Lung (tissue), 12 donors: ENCODE results near the gene ATXN10. TPM values are rescaled to one million over a fixed set of nuclear protein-coding genes. Genes with fewer than 3 reads are reported as not detected.

Source experiments
- ATAC-seq: fragments of 200-7000 bp; cut with Tn5 transposase; one replicate; pipeline ENCODE4 v1.9.1; 2020; ENCODE audit warnings: moderate number of reproducible peaks; ENCODE audit not compliant: insufficient read depth, low FRiP score
- DNase-seq, 3 donors: peaks; one replicate each; pipeline ENCODE4 v3.0.0-alpha.2; 2013 to 2017
- H3K27ac ChIP-seq, 2 donors: one replicate each; pipeline ENCODE4 v1.5.1; 2013; ENCODE audit warnings: mild to moderate bottlenecking in 2 of 2, moderate library complexity in 2 of 2, control low read depth in 1 of 2, inconsistent platforms in 1 of 2, low read depth in 1 of 2, low read length in 1 of 2
- H3K27me3 ChIP-seq, 3 donors: one replicate each; pipeline ENCODE4 v1.5.1; 2013; ENCODE audit warnings: low read length in 2 of 3; ENCODE audit not compliant: control insufficient read depth in 3 of 3, insufficient read depth in 3 of 3
- H3K36me3 ChIP-seq, 4 donors: one replicate each; pipeline ENCODE4 v1.5.1; 2013; ENCODE audit warnings: low read length in 4 of 4, mild to moderate bottlenecking in 1 of 4, moderate library complexity in 1 of 4; ENCODE audit not compliant: control insufficient read depth in 4 of 4, insufficient read depth in 4 of 4
- H3K4me1 ChIP-seq, 5 donors: one replicate each; pipeline ENCODE4 v1.5.1; 2013; ENCODE audit warnings: low read length in 5 of 5, mild to moderate bottlenecking in 2 of 5, moderate library complexity in 1 of 5; ENCODE audit not compliant: control insufficient read depth in 5 of 5, insufficient read depth in 5 of 5
- H3K4me3 ChIP-seq: one replicate; pipeline ENCODE4 v1.5.1; 2013; ENCODE audit warnings: mild to moderate bottlenecking, control low read depth, moderate library complexity
- H3K9ac ChIP-seq, 2 donors: one replicate each; pipeline ENCODE4 v1.5.1; 2013; ENCODE audit warnings: low read length in 2 of 2, control low read depth in 1 of 2; ENCODE audit not compliant: insufficient read depth in 1 of 2
- H3K9me3 ChIP-seq, 4 donors: one replicate each; pipeline ENCODE4 v1.5.1; 2013; ENCODE audit warnings: low read length in 3 of 4, mild to moderate bottlenecking in 1 of 4, moderate library complexity in 1 of 4; ENCODE audit not compliant: control insufficient read depth in 4 of 4, insufficient read depth in 3 of 4
- WGBS, 2 donors: extraction: QIAGEN DNeasy Blood & Tissue Kit; methylation state at CpG; one replicate each; pipeline ENCODE4 v1.1.7; 2013; 5-methylcytosine and 5-hydroxymethylcytosine counted together
- polyA plus RNA-seq, 2 donors: library from polyadenylated mRNA; stranded (reverse); fragments of 200-250 nt; gene quantifications; one replicate each; pipeline ENCODE4 v1.2.1, GENCODE V29; 2013
- total RNA-seq, 2 donors: library from RNA; depleted of rRNA in 1 of 2; stranded (reverse); fragments of >200 nt in 1 of 2; gene quantifications; one replicate each; pipeline ENCODE4 v1.2.1, GENCODE V29; 2014 to 2021
- TF ChIP-seq, protein P1 (sequence below): IDR thresholded peaks from 2 replicates; pipeline ENCODE4 v1.5.1; 2012; ENCODE audit warnings: mild to moderate bottlenecking; ENCODE audit errors: control extremely low read depth, extremely low read depth
- donor health status: control.
- donor health status: control.
- donor health status: Bipolar disorder and iron deficiency.
- donor health status: healthy.
- donor health status: DM: yes; HTN: yes; CAD: no.

ATXN10 gene
- total and polyA plus RNA-seq, 4 donors = 41.9 to 164 (median 92.2) TPM

DNA sequence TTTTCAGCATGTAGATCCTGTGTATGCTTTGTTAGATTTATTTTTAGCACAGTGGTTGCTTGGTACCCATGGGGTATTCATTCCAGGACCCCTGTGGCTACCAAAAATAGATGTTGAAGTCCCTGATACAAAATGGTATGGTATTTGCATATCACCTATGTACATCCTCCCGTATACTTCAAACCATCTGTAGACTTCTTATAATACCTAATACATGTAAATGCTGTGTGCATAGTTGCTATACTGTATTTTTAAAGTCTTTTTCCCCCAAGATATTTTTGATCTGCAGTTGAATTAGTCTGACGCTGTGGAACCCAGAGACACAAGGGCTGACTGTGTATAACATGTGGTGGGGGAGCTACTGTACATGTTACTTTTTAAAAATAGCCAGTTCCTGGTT lies 101.1 kb downstream of the ATXN10 start:
- Histone ChIP-seq H3K27me3 (no peaks in the 10 kb centered on the region), H3K27ac (no peak overlapping the region), H3K36me3 (peaks cover 0 to 10% (median 5%) of the 10 kb centered on the region in 4 donors), H3K4me1 (peaks cover 0 to 3% (median 0%) of the 10 kb centered on the region in 5 donors), H3K9me3 (peaks cover 0 to 3% (median 1%) of the 10 kb centered on the region in 4 donors), H3K9ac (no peak overlapping the region), H3K4me3 (no peak overlapping the region)
- TF ChIP-seq, protein P1, sequence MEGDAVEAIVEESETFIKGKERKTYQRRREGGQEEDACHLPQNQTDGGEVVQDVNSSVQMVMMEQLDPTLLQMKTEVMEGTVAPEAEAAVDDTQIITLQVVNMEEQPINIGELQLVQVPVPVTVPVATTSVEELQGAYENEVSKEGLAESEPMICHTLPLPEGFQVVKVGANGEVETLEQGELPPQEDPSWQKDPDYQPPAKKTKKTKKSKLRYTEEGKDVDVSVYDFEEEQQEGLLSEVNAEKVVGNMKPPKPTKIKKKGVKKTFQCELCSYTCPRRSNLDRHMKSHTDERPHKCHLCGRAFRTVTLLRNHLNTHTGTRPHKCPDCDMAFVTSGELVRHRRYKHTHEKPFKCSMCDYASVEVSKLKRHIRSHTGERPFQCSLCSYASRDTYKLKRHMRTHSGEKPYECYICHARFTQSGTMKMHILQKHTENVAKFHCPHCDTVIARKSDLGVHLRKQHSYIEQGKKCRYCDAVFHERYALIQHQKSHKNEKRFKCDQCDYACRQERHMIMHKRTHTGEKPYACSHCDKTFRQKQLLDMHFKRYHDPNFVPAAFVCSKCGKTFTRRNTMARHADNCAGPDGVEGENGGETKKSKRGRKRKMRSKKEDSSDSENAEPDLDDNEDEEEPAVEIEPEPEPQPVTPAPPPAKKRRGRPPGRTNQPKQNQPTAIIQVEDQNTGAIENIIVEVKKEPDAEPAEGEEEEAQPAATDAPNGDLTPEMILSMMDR = no peak
- ATAC-seq (no peak), DNase-seq (no peak)
- 95 to 98% methylated on average over 2 of the region's 2 CpGs for WGBS, 2 donors

DNA sequence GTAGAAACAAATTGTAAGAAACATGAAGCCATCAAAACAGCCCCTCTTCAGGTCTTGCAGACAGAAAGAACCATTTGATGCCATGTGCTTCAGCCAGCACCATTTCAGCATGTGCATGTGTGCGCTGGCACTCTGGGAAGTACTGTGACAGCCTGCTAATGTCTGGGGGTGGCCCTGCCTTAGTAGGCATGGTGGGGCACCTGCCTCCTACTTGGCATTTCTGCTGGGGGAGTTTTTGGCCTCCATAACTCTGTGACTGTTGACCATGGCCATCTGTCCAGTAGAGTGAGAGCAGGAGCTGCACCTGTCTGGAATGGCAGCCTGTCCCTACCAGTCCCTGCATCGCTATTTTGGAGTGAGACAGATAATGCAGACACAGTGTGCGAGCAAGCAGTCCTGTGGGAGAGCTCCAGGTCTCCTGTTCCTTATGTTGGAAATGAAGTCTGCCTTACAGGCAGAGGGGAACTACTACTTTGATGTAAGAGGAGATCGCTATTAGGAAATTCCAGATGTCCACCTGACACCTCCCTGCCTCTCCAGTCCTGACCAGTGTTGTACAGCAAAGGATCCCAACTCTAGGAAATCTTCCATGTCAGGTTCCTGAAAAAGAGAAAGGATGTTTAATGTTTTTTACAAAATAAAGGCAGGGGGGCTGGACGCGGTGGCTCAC lies 102.5 kb downstream of the ATXN10 start:
- no peak overlapping the region for H3K4me3 ChIP-seq
- DNase-seq = no peak
- TF ChIP-seq, protein P1 = no peak
- no peak overlapping the region for H3K27ac ChIP-seq
- H3K27me3 ChIP-seq = no peaks in the 10 kb centered on the region
- no peak for ATAC-seq
- peaks cover 0 to 3% (median 1%) of the 10 kb centered on the region in 4 donors for H3K9me3 ChIP-seq
- 96 to 98% methylated on average over 6 of the region's 6 CpGs for WGBS, 2 donors
- peaks cover 0 to 3% (median 0%) of the 10 kb centered on the region in 5 donors for H3K4me1 ChIP-seq
- no peak overlapping the region for H3K9ac ChIP-seq
- H3K36me3 ChIP-seq = peaks cover 0 to 10% (median 5%) of the 10 kb centered on the region in 4 donors

DNA sequence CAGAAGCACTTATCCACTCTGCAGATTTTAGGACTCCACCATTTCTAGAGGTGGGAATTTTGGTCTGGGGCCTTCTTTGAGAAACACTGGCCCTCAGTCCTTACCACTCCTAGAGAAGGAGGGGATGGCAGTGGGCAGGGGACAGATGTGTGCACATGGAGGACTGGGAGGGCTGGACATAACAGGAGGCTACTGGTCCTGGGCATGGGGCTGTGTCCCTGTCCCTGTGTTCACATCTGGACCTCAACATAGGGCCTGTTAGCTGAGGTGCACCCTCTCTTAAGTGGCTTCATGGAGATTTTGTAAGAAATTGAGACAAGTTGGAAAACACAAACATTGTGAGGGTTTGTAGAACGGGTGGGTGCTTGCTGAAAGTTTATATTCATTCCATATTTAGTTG lies 103.4 kb downstream of the ATXN10 start:
- H3K4me3 ChIP-seq = no peak overlapping the region
- WGBS, 2 donors = 76 to 81% methylated on average over 1 of the region's 1 CpG
- no peak for ATAC-seq

More for the DNA sequence above, 103.4 kb downstream of the ATXN10 start:
- peaks cover 0 to 3% (median 1%) of the 10 kb centered on the region in 4 donors for H3K9me3 ChIP-seq
- peaks cover 0 to 1% (median 0%) of the 10 kb centered on the region in 5 donors for H3K4me1 ChIP-seq
- no peaks in the 10 kb centered on the region for H3K27me3 ChIP-seq
- no peak overlapping the region for H3K9ac ChIP-seq
- TF ChIP-seq, protein P1 = no peak
- no peak for DNase-seq
- H3K36me3 ChIP-seq = peaks cover 0 to 10% (median 5%) of the 10 kb centered on the region in 4 donors
- H3K27ac ChIP-seq = no peak overlapping the region
